Stimulated activated naive CD8-positive, alpha-beta T cell treated with anti-CD3 and anti-CD28 coated beads, Interleukin-15, Interleukin-2, amounts not matched to agents 100 U/mL and 50 U/mL, for 24 hours (primary cell): Measurements from ENCODE around the gene NPLOC4.
A peak's percentile ranks its signal among the peaks of the same experiment; 100 is the strongest.
"Not testable (repeated sequence)": the region's sequence is repeated elsewhere in the genome, so short reads cannot be mapped to it uniquely, and the experiment has no call there.

Experiments
- ATAC-seq: fragments of 150-1000 bp; cut with Tn5 transposase; one replicate; pipeline ENCODE4 v1.10.0; 2021
- DNase-seq: peaks from one replicate; pipeline ENCODE4 v3.0.0; 2021

The NPLOC4 gene

GRCh38 chr17:81532490-81533287, 104.2 kb downstream of the NPLOC4 start:
- DNase-seq (no peak), ATAC-seq (no peak)

DNA sequence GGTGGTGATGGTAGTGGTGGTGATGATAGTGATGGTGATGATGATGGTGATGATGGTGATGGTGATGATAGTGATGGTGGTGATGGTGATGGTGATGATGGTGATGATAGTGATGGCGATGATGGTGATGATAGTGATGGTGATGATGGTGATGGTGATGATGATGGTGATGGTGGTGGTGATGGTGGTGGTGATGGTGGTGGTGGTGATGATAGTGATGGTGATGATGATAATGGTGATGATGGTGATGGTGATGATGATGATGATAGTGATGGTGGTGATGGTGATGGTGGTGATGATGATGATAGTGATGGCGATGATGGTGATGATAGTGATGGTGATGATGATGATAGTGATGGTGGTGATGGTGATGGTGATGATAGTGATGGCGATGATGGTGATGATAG, 104.9 kb downstream of the NPLOC4 start:
- DNase-seq, ATAC-seq: not testable (repeated sequence)

DNA sequence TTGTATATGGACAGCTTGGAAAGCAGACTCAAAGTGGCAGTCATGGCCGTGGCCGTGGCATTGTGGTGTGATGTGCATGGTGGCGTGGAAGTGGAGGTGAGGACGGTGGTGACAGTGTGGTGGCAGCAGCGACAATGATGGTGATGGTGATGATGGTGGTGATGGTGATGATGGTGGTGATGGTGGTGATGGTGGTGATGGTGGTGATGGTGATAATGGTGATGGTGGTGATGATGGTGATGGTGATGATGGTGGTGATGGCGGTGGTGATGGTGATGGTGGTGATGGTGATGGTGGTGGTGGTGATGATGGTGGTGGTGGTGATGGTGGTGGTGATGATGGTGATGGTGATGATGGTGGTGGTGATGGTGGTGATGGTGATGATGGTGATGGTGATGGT, 105.9 kb downstream of the NPLOC4 start:
- not testable (repeated sequence) for ATAC-seq

DNA sequence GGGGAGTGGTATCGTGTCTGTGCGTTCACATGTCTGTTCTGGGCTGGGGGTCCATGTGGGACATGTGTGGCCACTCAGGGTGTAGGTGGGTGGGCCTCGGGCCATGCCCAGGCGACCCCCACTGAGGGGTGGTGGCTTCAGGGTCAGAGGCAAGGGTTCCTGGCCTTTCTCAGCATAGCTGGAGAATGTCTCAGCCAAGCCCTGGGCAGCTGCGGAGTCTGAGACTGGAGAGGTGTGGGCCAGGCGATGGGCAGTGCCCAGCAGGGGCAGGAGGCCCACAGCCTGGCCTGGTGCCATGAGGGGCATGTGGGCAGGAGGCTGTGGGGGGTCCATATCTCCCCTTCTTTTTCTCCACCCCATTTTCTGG, 107.5 kb downstream of the NPLOC4 start:
- no peak for ATAC-seq
- DNase-seq, result no peak

More for the DNA sequence above, 105.9 kb downstream of the NPLOC4 start:
- not testable (repeated sequence) for DNase-seq

DNA sequence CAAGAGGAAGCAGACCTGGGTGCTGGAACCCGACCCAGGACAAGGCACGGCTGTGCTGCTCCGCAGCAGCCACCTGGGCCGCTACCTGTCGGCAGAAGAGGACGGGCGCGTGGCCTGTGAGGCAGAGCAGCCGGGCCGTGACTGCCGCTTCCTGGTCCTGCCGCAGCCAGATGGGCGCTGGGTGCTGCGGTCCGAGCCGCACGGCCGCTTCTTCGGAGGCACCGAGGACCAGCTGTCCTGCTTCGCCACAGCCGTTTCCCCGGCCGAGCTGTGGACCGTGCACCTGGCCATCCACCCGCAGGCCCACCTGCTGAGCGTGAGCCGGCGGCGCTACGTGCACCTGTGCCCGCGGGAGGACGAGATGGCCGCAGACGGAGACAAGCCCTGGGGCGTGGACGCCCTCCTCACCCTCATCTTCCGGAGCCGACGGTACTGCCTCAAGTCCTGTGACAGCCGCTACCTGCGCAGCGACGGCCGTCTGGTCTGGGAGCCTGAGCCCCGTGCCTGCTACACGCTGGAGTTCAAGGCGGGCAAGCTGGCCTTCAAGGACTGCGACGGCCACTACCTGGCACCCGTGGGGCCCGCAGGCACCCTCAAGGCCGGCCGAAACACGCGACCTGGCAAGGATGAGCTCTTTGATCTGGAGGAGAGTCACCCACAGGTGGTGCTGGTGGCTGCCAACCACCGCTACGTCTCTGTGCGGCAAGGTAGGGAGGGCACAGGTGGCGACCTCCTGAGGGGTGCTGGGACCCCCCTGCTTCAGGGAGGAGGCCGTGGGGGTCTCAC, 108.1 kb downstream of the NPLOC4 start:
- no peak for ATAC-seq
- no peak for DNase-seq

DNA sequence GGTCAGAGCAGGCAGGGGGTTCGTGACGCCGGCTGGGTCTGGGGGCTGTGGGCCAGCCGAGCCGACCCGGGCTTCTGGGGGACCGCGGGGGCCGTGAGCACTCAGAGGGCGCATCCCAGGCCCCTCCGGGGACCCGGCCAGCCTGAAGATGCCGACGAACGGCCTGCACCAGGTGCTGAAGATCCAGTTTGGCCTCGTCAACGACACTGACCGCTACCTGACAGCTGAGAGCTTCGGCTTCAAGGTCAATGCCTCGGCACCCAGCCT, 108.6 kb downstream of the NPLOC4 start:
- DNase-seq (no peak), ATAC-seq (no peak)

GRCh38 chr17:81527591-81528383, 109.1 kb downstream of the NPLOC4 start, which contains the start of gene FSCN2:
Gene FSCN2, plus strand, starts transcription at chr17:81528377. Its CDS starts 155 bp downstream, at chr17:81528532.
- ATAC-seq (no peak), DNase-seq (no peak)

DNA sequence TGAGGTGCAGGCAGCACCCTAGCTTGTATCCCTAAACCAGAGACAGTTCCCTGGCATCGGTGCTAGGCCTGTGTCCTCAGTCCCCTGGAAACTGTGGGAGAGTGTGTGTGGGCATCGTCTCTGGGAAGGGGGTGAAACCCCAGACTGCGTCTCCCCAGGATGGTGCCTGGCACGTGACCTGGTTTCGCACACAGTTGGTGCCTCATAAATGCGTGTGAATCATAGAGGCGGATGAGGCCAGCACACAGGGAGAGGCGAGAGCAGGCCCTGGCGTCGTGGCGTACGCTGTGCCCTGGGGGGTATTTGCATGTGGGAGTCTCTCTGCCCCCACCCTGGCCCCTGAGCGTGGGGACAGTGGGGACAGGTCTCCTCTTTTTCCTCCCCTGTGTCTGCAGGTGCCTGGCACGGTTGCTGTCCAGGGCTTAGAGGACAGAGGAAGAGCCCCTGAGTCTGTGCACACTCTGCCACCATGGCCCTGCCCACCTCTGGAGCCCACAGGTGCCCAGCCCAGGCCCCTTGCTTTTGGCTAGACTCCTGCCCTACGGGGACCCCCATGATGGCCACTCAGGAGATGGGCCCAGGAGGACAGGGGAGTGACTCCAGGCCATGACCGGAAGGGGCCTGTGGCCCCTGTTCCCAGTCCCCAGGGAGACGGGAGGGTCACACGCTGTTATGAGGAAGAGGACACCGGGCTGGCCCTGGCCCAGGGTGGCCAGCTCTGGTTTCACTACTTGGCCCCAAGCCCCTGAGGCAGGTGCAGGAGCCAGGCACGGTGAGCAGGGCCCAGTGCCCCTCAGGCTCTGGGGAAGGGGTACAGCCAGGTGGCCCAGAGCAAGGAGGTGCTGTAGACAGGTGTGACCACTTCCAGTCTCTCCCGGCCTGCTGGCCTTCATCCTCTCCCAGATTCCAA, 110.0 kb downstream of the NPLOC4 start:
- DNase-seq, result no peak
- no peak for ATAC-seq

DNA sequence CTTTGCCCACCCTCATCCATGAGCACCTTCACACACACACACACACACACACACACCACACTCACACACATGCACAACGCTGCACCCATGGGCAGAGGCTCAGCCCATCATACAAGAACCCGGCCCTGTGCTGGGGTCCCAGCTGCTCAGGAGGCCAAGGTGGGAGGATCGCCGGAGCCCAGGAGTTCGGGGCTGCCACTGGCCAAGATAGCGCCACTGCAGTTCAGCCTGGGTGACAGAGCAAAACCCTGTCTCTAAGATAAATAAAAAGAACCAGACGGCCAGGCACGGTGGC, 112.1 kb downstream of the NPLOC4 start:
- DNase-seq, result no peak
- no peak for ATAC-seq

GRCh38 chr17:81524039-81524864, 112.7 kb downstream of the NPLOC4 start:
- ATAC-seq (no peak), DNase-seq (no peak)

DNA sequence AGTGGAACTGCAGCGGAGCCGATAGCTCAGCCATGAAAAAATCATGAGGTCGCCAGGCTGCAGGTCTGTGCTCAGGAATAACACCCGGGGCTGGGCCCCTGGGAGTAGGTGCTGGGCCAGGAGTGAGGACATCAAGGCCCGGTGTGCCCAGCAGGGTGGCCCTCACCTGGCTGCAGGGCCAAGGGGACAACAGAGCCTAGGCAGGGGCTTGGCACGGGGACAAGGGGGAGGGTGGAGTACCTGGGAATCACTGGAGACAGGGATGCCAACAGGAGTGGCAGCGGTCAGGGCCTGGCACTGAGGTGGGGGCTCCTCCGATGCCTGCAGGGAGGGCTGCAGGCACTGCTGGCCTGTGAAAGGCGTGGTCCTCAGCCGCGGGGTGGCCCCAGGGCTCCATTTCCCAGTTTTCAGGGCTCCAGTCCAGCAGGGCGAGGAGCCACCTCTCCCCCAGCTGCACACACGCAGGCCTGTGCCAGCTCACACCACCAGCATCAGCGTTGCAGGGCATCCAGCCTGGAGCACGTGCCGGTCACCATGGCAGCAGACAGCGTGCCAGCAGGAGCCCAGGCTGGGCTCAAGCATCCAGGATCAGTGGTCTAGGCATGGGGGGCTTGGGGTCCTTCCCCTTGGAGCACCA, 113.4 kb downstream of the NPLOC4 start:
- no peak for DNase-seq
- no peak for ATAC-seq

- ATAC-seq (no peak), DNase-seq (no peak)
These were observed 114.2 kb downstream of the NPLOC4 start for GRCh38 chr17:81522491-81523401.

GRCh38 chr17:81520021-81520901, 116.7 kb downstream of the NPLOC4 start:
- ATAC-seq (no peak), DNase-seq (peak; percentile 3)

DNA sequence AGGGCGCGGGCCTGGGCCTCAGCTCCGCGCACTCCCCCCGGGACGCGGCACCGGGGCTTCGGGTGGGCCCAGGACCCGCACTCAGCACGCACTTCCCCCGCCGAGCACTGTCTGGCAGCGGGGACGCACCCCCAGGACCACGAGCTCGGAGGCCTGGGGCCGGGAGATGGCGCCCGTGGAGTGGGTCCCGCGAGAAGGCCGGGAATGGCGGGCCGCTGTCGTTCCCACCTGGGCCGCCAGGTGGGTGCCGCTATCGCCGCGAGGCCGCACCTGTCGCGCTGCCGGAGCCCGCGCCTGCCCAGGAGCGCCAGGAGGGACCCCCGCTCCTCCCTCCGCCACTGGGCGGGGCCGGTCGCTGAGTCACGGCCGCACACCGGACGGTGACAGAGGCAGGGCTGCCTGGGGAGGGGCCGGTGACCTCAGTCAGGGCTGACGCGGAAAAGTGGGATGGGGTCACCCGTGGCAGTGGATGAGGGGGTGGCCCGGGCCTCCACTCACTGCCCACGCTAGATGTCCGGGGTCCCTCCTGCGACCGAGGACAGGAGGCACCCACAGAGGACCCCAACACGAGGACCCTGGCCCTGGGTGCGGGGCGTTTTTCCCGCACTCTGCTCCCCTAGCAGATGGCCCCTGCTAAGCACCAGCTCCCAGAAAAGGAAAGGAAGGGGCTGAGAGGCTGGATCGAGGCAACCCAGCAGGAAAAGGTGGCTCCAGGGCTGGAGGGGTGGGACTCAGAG, 117.5 kb downstream of the NPLOC4 start:
- ATAC-seq (peak; percentile 45), DNase-seq (peak; percentile 78)

DNA sequence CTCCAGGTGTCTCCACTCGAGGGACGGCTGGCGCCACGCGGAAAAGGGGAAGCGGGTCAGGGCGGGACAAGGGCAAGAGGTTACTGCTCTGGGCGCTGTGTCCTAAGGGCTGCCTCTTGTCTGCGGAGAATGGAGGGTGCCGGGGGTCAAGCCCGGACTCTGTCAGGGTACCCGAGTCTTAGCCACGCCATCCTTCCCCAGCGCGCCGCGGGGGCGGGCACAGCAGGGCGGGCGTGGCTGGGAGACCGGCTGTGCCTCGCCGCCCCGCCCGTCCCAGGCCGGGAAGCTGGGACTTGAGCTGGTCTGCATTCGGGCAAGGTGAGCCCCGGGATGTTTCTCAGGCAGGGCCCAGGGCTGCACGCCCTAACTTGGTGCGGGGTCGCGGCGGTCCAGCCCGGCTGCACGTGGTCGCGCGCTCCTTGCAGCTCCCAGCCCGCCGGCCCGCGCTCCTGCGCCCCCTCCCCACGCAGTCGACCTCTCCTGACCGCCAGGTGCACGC, 118.1 kb downstream of the NPLOC4 start:
- peak; percentile 59 for DNase-seq
- ATAC-seq, result peak; percentile 14

DNA sequence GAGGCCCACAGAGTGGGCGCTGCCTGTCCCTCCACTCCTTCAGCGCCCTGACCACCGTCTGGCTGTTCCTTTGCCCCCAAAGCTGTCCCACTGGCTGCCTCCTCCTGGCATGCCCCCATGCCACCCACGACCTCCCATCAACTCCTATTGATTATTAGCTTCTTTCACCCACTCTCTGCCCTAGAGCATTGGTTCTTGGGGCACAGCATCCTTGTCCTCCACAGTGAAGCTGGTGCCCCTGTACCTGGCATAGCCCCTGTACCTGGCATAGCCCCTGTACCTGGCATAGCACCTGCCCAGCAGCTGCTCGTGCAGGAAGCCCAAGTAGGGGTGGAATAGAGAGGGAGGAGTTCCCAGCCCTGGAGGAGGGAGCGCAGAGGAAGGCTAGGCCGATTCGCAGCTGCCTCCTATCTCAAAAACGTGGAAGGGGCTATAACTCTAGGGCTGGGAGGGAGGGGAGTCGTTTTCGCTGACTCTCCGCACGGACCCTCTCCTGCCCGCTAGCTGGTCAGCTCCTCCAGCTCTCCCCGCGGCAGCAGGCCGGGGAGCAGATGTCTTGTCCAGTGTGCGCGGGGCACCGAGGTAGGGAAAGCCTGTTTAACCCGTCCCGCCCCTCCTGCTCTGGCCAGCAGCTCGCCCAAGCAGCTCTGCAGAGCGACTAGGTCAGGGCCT, 118.7 kb downstream of the NPLOC4 start:
- DNase-seq, result no peak
- no peak for ATAC-seq
